Measurements from ENCODE around the gene TCERG1L.

DNA sequence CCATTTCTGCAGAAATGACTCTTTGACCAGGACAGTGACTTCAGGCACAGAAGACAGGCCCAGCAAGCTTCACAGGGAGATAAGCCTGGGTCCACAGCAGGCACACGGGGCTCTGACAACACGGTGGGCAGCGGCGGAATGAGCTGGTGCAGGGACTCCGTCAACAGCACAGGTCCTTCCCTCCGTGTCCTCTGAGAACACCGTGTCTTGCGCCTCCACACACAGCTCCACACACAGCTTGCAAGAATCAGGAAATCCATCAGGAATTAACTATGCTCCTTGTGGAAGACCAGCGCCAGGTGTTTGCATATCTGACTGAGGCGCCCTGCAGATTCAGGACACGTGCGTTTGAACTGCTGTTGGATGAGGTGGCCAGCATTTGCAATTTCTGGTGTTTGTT lies 39.6 kb downstream of the TCERG1L start:
- TF ChIP-seq, protein P1, sequence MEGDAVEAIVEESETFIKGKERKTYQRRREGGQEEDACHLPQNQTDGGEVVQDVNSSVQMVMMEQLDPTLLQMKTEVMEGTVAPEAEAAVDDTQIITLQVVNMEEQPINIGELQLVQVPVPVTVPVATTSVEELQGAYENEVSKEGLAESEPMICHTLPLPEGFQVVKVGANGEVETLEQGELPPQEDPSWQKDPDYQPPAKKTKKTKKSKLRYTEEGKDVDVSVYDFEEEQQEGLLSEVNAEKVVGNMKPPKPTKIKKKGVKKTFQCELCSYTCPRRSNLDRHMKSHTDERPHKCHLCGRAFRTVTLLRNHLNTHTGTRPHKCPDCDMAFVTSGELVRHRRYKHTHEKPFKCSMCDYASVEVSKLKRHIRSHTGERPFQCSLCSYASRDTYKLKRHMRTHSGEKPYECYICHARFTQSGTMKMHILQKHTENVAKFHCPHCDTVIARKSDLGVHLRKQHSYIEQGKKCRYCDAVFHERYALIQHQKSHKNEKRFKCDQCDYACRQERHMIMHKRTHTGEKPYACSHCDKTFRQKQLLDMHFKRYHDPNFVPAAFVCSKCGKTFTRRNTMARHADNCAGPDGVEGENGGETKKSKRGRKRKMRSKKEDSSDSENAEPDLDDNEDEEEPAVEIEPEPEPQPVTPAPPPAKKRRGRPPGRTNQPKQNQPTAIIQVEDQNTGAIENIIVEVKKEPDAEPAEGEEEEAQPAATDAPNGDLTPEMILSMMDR (IDR thresholded peaks at IDR 0.05) = no peak
- TF ChIP-seq POLR2A (IDR thresholded peaks at IDR 0.05) = no peak
